Adrenal gland (tissue), 12 donors: ENCODE measurements around the gene ELK4. TPM values are rescaled to one million over a fixed set of nuclear protein-coding genes. Genes with fewer than 3 reads are reported as not detected.
A peak's percentile ranks its signal among the peaks of the same experiment; 100 is the strongest.

Experiments used
- DNase-seq, 7 donors: peaks; one replicate each; pipeline ENCODE4 v3.0.0-alpha.2; 2019 to 2020
- H3K27ac ChIP-seq, 5 donors: fragments of 200-600 bp; sonication (generic) in 4 of 5; 1 replicate in 3 of 5; 2 replicates in 2 of 5; pipeline versions ENCODE4 v1.5.1 to v1.8.0; 2016 to 2020; ENCODE audit warnings: mild to moderate bottlenecking in 1 of 5
- H3K27me3 ChIP-seq: fragments of 200-600 bp; 2 replicates; pipeline ENCODE4 v1.8.0; 2021
- H3K36me3 ChIP-seq, 2 donors: fragments of 200-600 bp; replicated peaks in 1 of 2; 1 replicate in 1 of 2; 2 replicates in 1 of 2; pipeline versions ENCODE4 v1.5.1 to v1.8.0; 2018 to 2022
- H3K4me1 ChIP-seq, 2 donors: fragments of 200-600 bp; replicated peaks in 1 of 2; 1 replicate in 1 of 2; 2 replicates in 1 of 2; pipeline versions ENCODE4 v1.5.1 to v1.8.0; 2018 to 2021
- H3K4me3 ChIP-seq, 4 donors: fragments of 200-600 bp; sonication (generic) in 3 of 4; one replicate each; pipeline ENCODE4 v1.5.1; 2016 to 2018
- H3K9me3 ChIP-seq, 3 donors: fragments of 200-600 bp; sonication (generic) in 1 of 3; replicated peaks in 1 of 3; 1 replicate in 2 of 3; 2 replicates in 1 of 3; pipeline versions ENCODE4 v1.5.1 to v1.8.0; 2016 to 2021
- CTCF ChIP-seq, 6 experiments: fragments of 450-650 bp in 4 of 6; fragments of 200-600 bp in 2 of 6; sonication (generic) in 1 of 6; IDR thresholded peaks; 1 replicate in 5 of 6; 2 replicates in 1 of 6; pipeline versions ENCODE4 v1.5.1 to v1.8.0; 2016 to 2021; ENCODE audit warnings: antibody characterized with exemption in 6 of 6, mild to moderate bottlenecking in 2 of 6, moderate library complexity in 1 of 6
- POLR2A ChIP-seq, 2 donors: fragments of 450-650 bp; IDR thresholded peaks; one replicate each; pipeline ENCODE4 v1.6.1; 2017; ENCODE audit warnings: antibody characterized with exemption in 2 of 2, mild to moderate bottlenecking in 2 of 2, moderate library complexity in 1 of 2
- WGBS, 4 donors: extraction: QIAGEN DNeasy Blood & Tissue Kit in 2 of 4; methylation state at CpG; one replicate each; pipeline versions ENCODE4 v1.1.5 to v1.1.7; 2013 to 2017; 5-methylcytosine and 5-hydroxymethylcytosine counted together
- intact Hi-C, 2 donors: fragments of 100-400 bp; cut with DNase I; formaldehyde crosslinking; loops; one replicate each; pipeline versions ENCODE4 v1.14.1 to v1.15.0; 2022 to 2023
- polyA plus RNA-seq, 3 donors: library from polyadenylated mRNA; stranded (reverse); fragments of 200-250 nt in 2 of 3; fragments of 350-450 nt in 1 of 3; fragmentation: Illumina TruSeq in 1 of 3; extraction: RNeasy Lipid Tissue Mini Kit (QIAGEN cat#74804) in 1 of 3; gene quantifications; one replicate each; pipeline ENCODE4 v1.2.3, GENCODE V29; 2013 to 2014
- total RNA-seq, 9 donors: library from RNA; depleted of rRNA in 4 of 9; stranded (reverse); fragments of >200 nt in 4 of 9; fragments of 120-200 nt in 1 of 9; fragmentation: NEBNext Ultra II Directional in 1 of 9; extraction: Animal tissue kit (Norgen Biotek cat#: 25700) in 1 of 9; gene quantifications; one replicate each; pipeline versions ENCODE4 v1.1.0 to v1.2.4, GENCODE V29; 2013 to 2023
- donor health status: healthy with polysubstance abuse.
- donor health status: Bipolar disorder and iron deficiency.
- donor health status: DM: yes; HTN: yes; CAD: no.
- donor health status: DM: no; HTN: no; CAD: no.
- donor health status: DM: no; HTN: no; CAD: no.
- donor health status: DM: yes; HTN: yes; CAD: no.

ELK4 gene
- total and polyA plus RNA-seq, 12 donors: 3.6 to 40.2 (median 14.0) TPM

GRCh38 chr1:205571747-205572146 lies 60.1 kb downstream of the ELK4 start:
- Histone ChIP-seq H3K36me3 (no peaks in the 10 kb centered on the region), H3K27me3 (peaks cover 34% of the 10 kb centered on the region), H3K27ac (no peak overlapping the region), H3K9me3 (no peaks in the 10 kb centered on the region), H3K4me3 (no peak overlapping the region), H3K4me1 (no peaks in the 10 kb centered on the region)
- 69 to 83% (median 74%) methylated on average over 4 of the region's 4 CpGs for WGBS, 4 donors
- intact Hi-C loops: no loop called here
- peak in 1 of 7 donors; percentile 23 for DNase-seq
- no peak for TF ChIP-seq CTCF (IDR thresholded peaks at IDR 0.05)
- TF ChIP-seq POLR2A (IDR thresholded peaks at IDR 0.05): no peak

GRCh38 chr1:205570796-205571537 lies 60.8 kb downstream of the ELK4 start:
- WGBS, 4 donors: 75 to 87% (median 84%) methylated on average over 2 of the region's 2 CpGs
- intact Hi-C loops: no loop called here
- no peak overlapping the region for H3K4me3 ChIP-seq
- DNase-seq: no peak
- TF ChIP-seq CTCF (IDR thresholded peaks at IDR 0.05) (no peak), POLR2A (IDR thresholded peaks at IDR 0.05) (no peak)
- no peaks in the 10 kb centered on the region for H3K9me3 ChIP-seq
- H3K4me1 ChIP-seq: no peaks in the 10 kb centered on the region
- no peaks in the 10 kb centered on the region for H3K36me3 ChIP-seq
- no peak overlapping the region for H3K27ac ChIP-seq
- peaks cover 34% of the 10 kb centered on the region for H3K27me3 ChIP-seq

- no peak overlapping the region for H3K4me3 ChIP-seq
- no peaks in the 10 kb centered on the region for H3K4me1 ChIP-seq
- H3K36me3 ChIP-seq: no peaks in the 10 kb centered on the region
- intact Hi-C loops: no loop called here
- WGBS, 4 donors: 82 to 88% (median 86%) methylated on average over 7 of the region's 7 CpGs
- no peak for TF ChIP-seq POLR2A (IDR thresholded peaks at IDR 0.05)
- no peak for TF ChIP-seq CTCF (IDR thresholded peaks at IDR 0.05)
- no peaks in the 10 kb centered on the region for H3K9me3 ChIP-seq
- H3K27ac ChIP-seq: no peak overlapping the region
- DNase-seq: peak in 1 of 7 donors; percentile 35
- peaks cover 34% of the 10 kb centered on the region for H3K27me3 ChIP-seq
These were observed 61.7 kb downstream of the ELK4 start for GRCh38 chr1:205570173-205570501.

- DNase-seq: peak in 1 of 7 donors; percentile 44
- intact Hi-C loops: no loop called here
- 18 to 43% (median 28%) methylated on average over 9 to 21 of the region's 22 CpGs for WGBS, 4 donors
- peak overlapping the region in 1 of 4 donors; percentile 44 for H3K4me3 ChIP-seq
- no peaks in the 10 kb centered on the region for H3K36me3 ChIP-seq
- no peaks in the 10 kb centered on the region for H3K9me3 ChIP-seq
- H3K27ac ChIP-seq: no peak overlapping the region
- no peaks in the 10 kb centered on the region for H3K4me1 ChIP-seq
- H3K27me3 ChIP-seq: peaks cover 34% of the 10 kb centered on the region
- TF ChIP-seq CTCF (IDR thresholded peaks at IDR 0.05) (no peak), POLR2A (IDR thresholded peaks at IDR 0.05) (no peak)
These were observed 62.2 kb downstream of the ELK4 start for GRCh38 chr1:205569411-205570172.
